Stomach (tissue), 9 donors: ENCODE data around the gene RPH3AL. TPM values are rescaled to one million over a fixed set of nuclear protein-coding genes. Genes with fewer than 3 reads are reported as not detected.

Experiments used
- DNase-seq, 2 donors: peaks; one replicate each; pipeline versions ENCODE4 v3.0.0 to v3.0.0-alpha.2; 2013 to 2019
- H3K27ac ChIP-seq, 5 donors: fragments of 200-600 bp in 4 of 5; sonication (generic) in 4 of 5; one replicate each; pipeline ENCODE4 v1.5.1; 2013 to 2019; ENCODE audit warnings: mild to moderate bottlenecking in 1 of 5, moderate library complexity in 1 of 5
- H3K27me3 ChIP-seq, 3 donors: fragments of 200-600 bp; sonication (generic); one replicate each; pipeline ENCODE4 v1.5.1; 2017 to 2019; ENCODE audit warnings: mixed run types in 1 of 3
- H3K36me3 ChIP-seq, 4 donors: fragments of 200-600 bp; sonication (generic); 1 replicate in 3 of 4; 2 replicates in 1 of 4; pipeline ENCODE4 v1.5.1; 2016 to 2019
- H3K4me1 ChIP-seq, 4 donors: fragments of 200-600 bp; sonication (generic); one replicate each; pipeline ENCODE4 v1.5.1; 2016 to 2019
- H3K4me3 ChIP-seq, 4 donors: fragments of 200-600 bp; sonication (generic) in 3 of 4; one replicate each; pipeline ENCODE4 v1.5.1; 2016 to 2019; ENCODE audit warnings: mild to moderate bottlenecking in 1 of 4
- H3K9me3 ChIP-seq, 4 donors: fragments of 200-600 bp; sonication (generic); one replicate each; pipeline ENCODE4 v1.5.1; 2016 to 2019
- CTCF ChIP-seq, 7 experiments: fragments of 450-650 bp in 4 of 7; fragments of 200-600 bp in 3 of 7; sonication (generic) in 3 of 7; IDR thresholded peaks; one replicate each; pipeline ENCODE4 v1.5.1; 2016 to 2019; ENCODE audit warnings: antibody characterized with exemption in 7 of 7, control low read depth in 2 of 7, mild to moderate bottlenecking in 1 of 7
- EP300 ChIP-seq: sonication (generic); formaldehyde crosslinking; IDR thresholded peaks from one replicate; pipeline ENCODE4 v1.6.1; 2017; ENCODE audit warnings: antibody characterized with exemption
- POLR2A ChIP-seq, 4 donors: fragments of 450-650 bp; IDR thresholded peaks; one replicate each; pipeline ENCODE4 v1.6.1; 2016; ENCODE audit warnings: antibody characterized with exemption in 4 of 4, control low read depth in 2 of 4, mild to moderate bottlenecking in 1 of 4, moderate library complexity in 1 of 4
- POLR2AphosphoS5 ChIP-seq, 3 donors: sonication (generic); formaldehyde crosslinking; IDR thresholded peaks; one replicate each; pipeline ENCODE4 v1.6.1; 2016; ENCODE audit warnings: antibody characterized with exemption in 3 of 3
- WGBS, 5 donors: extraction: QIAGEN DNeasy Blood & Tissue Kit in 3 of 5; methylation state at CpG; one replicate each; pipeline versions ENCODE4 v1.1.5 to v1.1.7; 2013 to 2018; 5-methylcytosine and 5-hydroxymethylcytosine counted together
- intact Hi-C: fragments of 100-400 bp; cut with DNase I; formaldehyde crosslinking; loops from one replicate; pipeline ENCODE4 v1.15.1; 2023; ENCODE audit warnings: low total_unique reads
- polyA plus RNA-seq, 3 donors: library from polyadenylated mRNA; stranded (reverse); fragments of 200-250 nt; gene quantifications; one replicate each; pipeline ENCODE4 v1.2.3, GENCODE V29; 2013
- total RNA-seq, 5 donors: library from RNA; depleted of rRNA; stranded (reverse); fragments of >200 nt; gene quantifications; one replicate each; pipeline versions ENCODE4 v1.1.0 to v1.2.3, GENCODE V29; 2014 to 2016
- donor health status: healthy with polysubstance abuse.
- donor health status: Bipolar disorder and iron deficiency.
- donor health status: healthy.

Gene RPH3AL
- total and polyA plus RNA-seq, 8 donors = 4.9 to 38.5 (median 17.4) TPM

- Histone ChIP-seq H3K4me1 (peaks cover 0 to 8% (median 5%) of the 10 kb centered on the region in 4 donors), H3K27ac (peak overlapping the region in 1 of 5 donors; percentile 20), H3K36me3 (peaks cover 0 to 30% (median 18%) of the 10 kb centered on the region in 4 donors), H3K9me3 (no peaks in the 10 kb centered on the region), H3K27me3 (no peaks in the 10 kb centered on the region), H3K4me3 (no peak overlapping the region)
- WGBS, 5 donors = 79 to 90% (median 81%) methylated on average over 7 to 9 of the region's 9 CpGs
- TF ChIP-seq EP300 = no peak
- no peak for TF ChIP-seq CTCF (IDR thresholded peaks at IDR 0.05)
- TF ChIP-seq POLR2AphosphoS5 (IDR thresholded peaks at IDR 0.05) = no peak
- no peak for TF ChIP-seq POLR2A (IDR thresholded peaks at IDR 0.05)
- intact Hi-C loops = no loop called here
- DNase-seq = no peak
Observed at GRCh38 chr17:248337-249235, 104.0 kb downstream of the RPH3AL start.

GRCh38 chr17:247767-248166 lies 104.8 kb downstream of the RPH3AL start:
- intact Hi-C loops = no loop called here
- H3K36me3 ChIP-seq = peaks cover 0 to 27% (median 18%) of the 10 kb centered on the region in 4 donors
- peaks cover 0 to 8% (median 5%) of the 10 kb centered on the region in 4 donors for H3K4me1 ChIP-seq
- 27 to 55% (median 37%) methylated on average over 8 of the region's 8 CpGs for WGBS, 5 donors
- DNase-seq = peak in 1 of 2 donors; percentile 55
- no peak for TF ChIP-seq EP300
- TF ChIP-seq POLR2AphosphoS5 (IDR thresholded peaks at IDR 0.05) = no peak
- TF ChIP-seq POLR2A (IDR thresholded peaks at IDR 0.05) = no peak
- TF ChIP-seq CTCF (IDR thresholded peaks at IDR 0.05) = no peak
- peak overlapping the region in 1 of 5 donors; percentile 20 for H3K27ac ChIP-seq
- no peaks in the 10 kb centered on the region for H3K27me3 ChIP-seq
- H3K9me3 ChIP-seq = no peaks in the 10 kb centered on the region
- no peak overlapping the region for H3K4me3 ChIP-seq

GRCh38 chr17:246851-247421 lies 105.7 kb downstream of the RPH3AL start:
- no peak for DNase-seq
- H3K36me3 ChIP-seq = peaks cover 0 to 27% (median 18%) of the 10 kb centered on the region in 4 donors
- TF ChIP-seq POLR2AphosphoS5 (IDR thresholded peaks at IDR 0.05) (no peak), POLR2A (IDR thresholded peaks at IDR 0.05) (no peak), EP300 (no peak), CTCF (IDR thresholded peaks at IDR 0.05) (no peak)
- no peak overlapping the region for H3K4me3 ChIP-seq
- H3K9me3 ChIP-seq = no peaks in the 10 kb centered on the region
- intact Hi-C loops = no loop called here
- WGBS, 5 donors = 90 to 94% (median 93%) methylated on average over 22 to 23 of the region's 23 CpGs
- H3K4me1 ChIP-seq = peaks cover 0 to 8% (median 5%) of the 10 kb centered on the region in 4 donors
- H3K27ac ChIP-seq = no peak overlapping the region
- H3K27me3 ChIP-seq = no peaks in the 10 kb centered on the region

- no peak overlapping the region for H3K4me3 ChIP-seq
- no peak overlapping the region for H3K27ac ChIP-seq
- H3K9me3 ChIP-seq = no peaks in the 10 kb centered on the region
- peaks cover 0 to 27% (median 18%) of the 10 kb centered on the region in 4 donors for H3K36me3 ChIP-seq
- intact Hi-C loops = no loop called here
- H3K27me3 ChIP-seq = no peaks in the 10 kb centered on the region
- DNase-seq = no peak
- TF ChIP-seq EP300 (no peak), POLR2A (IDR thresholded peaks at IDR 0.05) (no peak), CTCF (IDR thresholded peaks at IDR 0.05) (no peak), POLR2AphosphoS5 (IDR thresholded peaks at IDR 0.05) (no peak)
- WGBS, 5 donors = 92 to 95% (median 94%) methylated on average over 14 of the region's 14 CpGs
- peaks cover 0 to 8% (median 5%) of the 10 kb centered on the region in 4 donors for H3K4me1 ChIP-seq
Observed at GRCh38 chr17:246226-246625, 106.4 kb downstream of the RPH3AL start.
